Tibial nerve (tissue), 4 donors: ENCODE measurements around the gene RYR3. TPM values are rescaled to one million over a fixed set of nuclear protein-coding genes. Genes with fewer than 3 reads are reported as not detected.

Experiments
- DNase-seq, 2 donors: peaks; one replicate each; pipeline ENCODE4 v3.0.0-alpha.2; 2019; ENCODE audit warnings: low spot score in 2 of 2
- H3K27ac ChIP-seq, 4 donors: fragments of 200-600 bp; sonication (generic) in 3 of 4; one replicate each; pipeline ENCODE4 v1.5.1; 2017 to 2019; ENCODE audit warnings: mild to moderate bottlenecking in 1 of 4
- H3K27me3 ChIP-seq, 2 donors: fragments of 200-600 bp; sonication (generic) in 1 of 2; one replicate each; pipeline versions ENCODE4 v1.5.1 to v1.6.0; 2017 to 2019
- H3K36me3 ChIP-seq, 3 donors: fragments of 200-600 bp; sonication (generic); one replicate each; pipeline ENCODE4 v1.5.1; 2018 to 2019
- H3K4me1 ChIP-seq, 4 donors: fragments of 200-600 bp; sonication (generic) in 3 of 4; one replicate each; pipeline ENCODE4 v1.5.1; 2017 to 2019
- H3K4me3 ChIP-seq, 4 donors: fragments of 200-600 bp; sonication (generic) in 3 of 4; one replicate each; pipeline ENCODE4 v1.5.1; 2017 to 2019; ENCODE audit warnings: mild to moderate bottlenecking in 1 of 4, moderate library complexity in 1 of 4
- H3K9me3 ChIP-seq, 4 donors: fragments of 200-600 bp; sonication (generic) in 3 of 4; one replicate each; pipeline ENCODE4 v1.5.1; 2017 to 2019
- CTCF ChIP-seq, 5 experiments: fragments of 200-600 bp in 3 of 5; fragments of 450-650 bp in 2 of 5; sonication (generic) in 3 of 5; IDR thresholded peaks; one replicate each; pipeline ENCODE4 v1.5.1; 2016 to 2019; ENCODE audit warnings: antibody characterized with exemption in 5 of 5, mild to moderate bottlenecking in 3 of 5, moderate library complexity in 2 of 5
- EP300 ChIP-seq, 2 donors: sonication (generic); formaldehyde crosslinking; IDR thresholded peaks; one replicate each; pipeline ENCODE4 v1.6.1; 2017; ENCODE audit warnings: antibody characterized with exemption in 2 of 2, mild to moderate bottlenecking in 1 of 2
- POLR2A ChIP-seq, 2 donors: fragments of 450-650 bp; IDR thresholded peaks; one replicate each; pipeline ENCODE4 v1.6.1; 2017; ENCODE audit warnings: antibody characterized with exemption in 2 of 2, mild to moderate bottlenecking in 2 of 2, moderate library complexity in 2 of 2
- WGBS, 2 donors: methylation state at CpG; one replicate each; pipeline ENCODE4 v1.1.5; 2018; 5-methylcytosine and 5-hydroxymethylcytosine counted together
- total RNA-seq, 4 donors: library from RNA; depleted of rRNA; stranded (reverse); fragments of >200 nt; gene quantifications; one replicate each; pipeline ENCODE4 v1.1.0, GENCODE V29; 2016

RYR3 gene
- total RNA-seq, 4 donors from 2014 or later: 1.2 to 7.0 (median 5.4) TPM

- no peaks in the 10 kb centered on the region for H3K27me3 ChIP-seq
- H3K4me3 ChIP-seq: no peak overlapping the region
- no peaks in the 10 kb centered on the region for H3K36me3 ChIP-seq
- DNase-seq: no peak
- H3K4me1 ChIP-seq: no peaks in the 10 kb centered on the region
- WGBS, 2 donors: 90% methylated on average over 1 of the region's 1 CpG
- no peak for TF ChIP-seq CTCF (IDR thresholded peaks at IDR 0.05)
- no peak for TF ChIP-seq EP300 (IDR thresholded peaks at IDR 0.05)
- TF ChIP-seq POLR2A (IDR thresholded peaks at IDR 0.05): no peak
- H3K9me3 ChIP-seq: peaks cover 0 to 8% (median 0%) of the 10 kb centered on the region in 4 donors
- H3K27ac ChIP-seq: no peak overlapping the region
Measured at GRCh38 chr15:33753012-33753411, 442.2 kb downstream of the RYR3 start.

- DNase-seq: no peak
- WGBS, 2 donors: 87 to 89% methylated on average over 3 of the region's 3 CpGs
- H3K36me3 ChIP-seq: no peaks in the 10 kb centered on the region
Measured at GRCh38 chr15:33754242-33754641, 443.5 kb downstream of the RYR3 start.

GRCh38 chr15:33756961-33757360 is 446.2 kb downstream of the RYR3 start:
- Histone ChIP-seq H3K36me3 (no peaks in the 10 kb centered on the region), H3K27ac (no peak overlapping the region), H3K4me3 (no peak overlapping the region), H3K27me3 (no peaks in the 10 kb centered on the region), H3K4me1 (no peaks in the 10 kb centered on the region), H3K9me3 (peaks cover 0 to 5% (median 0%) of the 10 kb centered on the region in 4 donors)
- TF ChIP-seq CTCF (IDR thresholded peaks at IDR 0.05): no peak
- TF ChIP-seq POLR2A (IDR thresholded peaks at IDR 0.05): no peak
- TF ChIP-seq EP300 (IDR thresholded peaks at IDR 0.05): no peak
- WGBS, 2 donors: 78 to 84% methylated on average over 5 of the region's 5 CpGs
- no peak for DNase-seq

More at GRCh38 chr15:33754242-33754641, 443.5 kb downstream of the RYR3 start:
- TF ChIP-seq CTCF (IDR thresholded peaks at IDR 0.05): no peak
- no peak for TF ChIP-seq POLR2A (IDR thresholded peaks at IDR 0.05)
- TF ChIP-seq EP300 (IDR thresholded peaks at IDR 0.05): no peak
- no peak overlapping the region for H3K27ac ChIP-seq
- no peaks in the 10 kb centered on the region for H3K27me3 ChIP-seq
- H3K4me3 ChIP-seq: no peak overlapping the region
- no peaks in the 10 kb centered on the region for H3K4me1 ChIP-seq
- peaks cover 0 to 11% (median 0%) of the 10 kb centered on the region in 4 donors for H3K9me3 ChIP-seq

- WGBS, 2 donors: 81 to 82% methylated on average over 13 of the region's 13 CpGs
- H3K36me3 ChIP-seq: no peaks in the 10 kb centered on the region
- H3K27ac ChIP-seq: no peak overlapping the region
- no peaks in the 10 kb centered on the region for H3K27me3 ChIP-seq
- peaks cover 0 to 3% (median 0%) of the 10 kb centered on the region in 4 donors for H3K9me3 ChIP-seq
- TF ChIP-seq POLR2A (IDR thresholded peaks at IDR 0.05): no peak
- TF ChIP-seq EP300 (IDR thresholded peaks at IDR 0.05): no peak
- TF ChIP-seq CTCF (IDR thresholded peaks at IDR 0.05): no peak
- H3K4me3 ChIP-seq: no peak overlapping the region
- DNase-seq: no peak
- H3K4me1 ChIP-seq: no peaks in the 10 kb centered on the region
Measured at GRCh38 chr15:33757516-33758232, 446.9 kb downstream of the RYR3 start.

- H3K36me3 ChIP-seq: no peaks in the 10 kb centered on the region
- TF ChIP-seq POLR2A (IDR thresholded peaks at IDR 0.05) (no peak), EP300 (IDR thresholded peaks at IDR 0.05) (no peak), CTCF (IDR thresholded peaks at IDR 0.05) (no peak)
- DNase-seq: no peak
- no peaks in the 10 kb centered on the region for H3K9me3 ChIP-seq
- H3K27me3 ChIP-seq: no peaks in the 10 kb centered on the region
- 74 to 79% methylated on average over 7 of the region's 7 CpGs for WGBS, 2 donors
- H3K4me3 ChIP-seq: no peak overlapping the region
- H3K27ac ChIP-seq: no peak overlapping the region
- no peaks in the 10 kb centered on the region for H3K4me1 ChIP-seq
Measured at GRCh38 chr15:33766389-33766788, 455.6 kb downstream of the RYR3 start.
